GM23248 (cell line): ENCODE results near the gene ACACB.

ENCODE experiments used
- EZH2 ChIP-seq: fragments of 200-600 bp; sonication (generic); IDR thresholded peaks from 2 replicates; pipeline ENCODE4 v1.6.1; 2018; ENCODE audit warnings: antibody characterized with exemption, mild to moderate bottlenecking; ENCODE audit not compliant: insufficient read depth, poor library complexity, severe bottlenecking
- EZH2phosphoT487 ChIP-seq: fragments of 200-600 bp; sonication (generic); IDR thresholded peaks from 2 replicates; pipeline ENCODE4 v1.6.1; 2018; ENCODE audit warnings: antibody characterized with exemption, moderate library complexity, mild to moderate bottlenecking, low read depth; ENCODE audit not compliant: insufficient read depth

- TF ChIP-seq EZH2phosphoT487 (no peak), EZH2 (no peak)
Observed at GRCh38 chr12:109222062-109222461, 105.7 kb downstream of the ACACB start.
